Skeletal muscle tissue (tissue), 4 donors: Measurements from ENCODE around the gene TKTL1. TPM values are rescaled to one million over a fixed set of nuclear protein-coding genes. Genes with fewer than 3 reads are reported as not detected.
"Not testable (repeated sequence)": the region's sequence is repeated elsewhere in the genome, so short reads cannot be mapped to it uniquely, and the experiment has no call there.

Source experiments
- H3K27ac ChIP-seq: one replicate; pipeline ENCODE4 v1.7.0; 2013; ENCODE audit warnings: mild to moderate bottlenecking, low read depth, low read length, inconsistent platforms
- H3K27me3 ChIP-seq, 3 donors: one replicate each; pipeline ENCODE4 v1.7.0; 2013; ENCODE audit warnings: low read length in 3 of 3; ENCODE audit not compliant: control insufficient read depth in 3 of 3, insufficient read depth in 3 of 3
- H3K36me3 ChIP-seq, 3 donors: one replicate each; pipeline ENCODE4 v1.7.0; 2013; ENCODE audit warnings: low read length in 3 of 3; ENCODE audit not compliant: control insufficient read depth in 3 of 3, insufficient read depth in 3 of 3
- H3K4me1 ChIP-seq, 3 donors: one replicate each; pipeline ENCODE4 v1.7.0; 2013; ENCODE audit warnings: low read length in 3 of 3, mild to moderate bottlenecking in 3 of 3; ENCODE audit not compliant: control insufficient read depth in 3 of 3, insufficient read depth in 3 of 3
- H3K4me3 ChIP-seq, 3 donors: one replicate each; pipeline ENCODE4 v1.7.0; 2013; ENCODE audit warnings: low read length in 3 of 3
- H3K9ac ChIP-seq, 3 donors: one replicate each; pipeline ENCODE4 v1.7.0; 2013; ENCODE audit warnings: low read length in 3 of 3, mild to moderate bottlenecking in 3 of 3, moderate library complexity in 2 of 3, low read depth in 1 of 3
- H3K9me3 ChIP-seq, 3 donors: one replicate each; pipeline ENCODE4 v1.7.0; 2013; ENCODE audit warnings: low read length in 3 of 3; ENCODE audit not compliant: control insufficient read depth in 3 of 3
- total RNA-seq: library from RNA; depleted of rRNA; stranded (reverse); fragments of >200 nt; gene quantifications from one replicate; pipeline ENCODE4 v1.2.3, GENCODE V29; 2014
- donor health status: Osteomylitis.

TKTL1 gene
- total RNA-seq, 1 donor from 2014 or later, result 0.52 TPM

DNA sequence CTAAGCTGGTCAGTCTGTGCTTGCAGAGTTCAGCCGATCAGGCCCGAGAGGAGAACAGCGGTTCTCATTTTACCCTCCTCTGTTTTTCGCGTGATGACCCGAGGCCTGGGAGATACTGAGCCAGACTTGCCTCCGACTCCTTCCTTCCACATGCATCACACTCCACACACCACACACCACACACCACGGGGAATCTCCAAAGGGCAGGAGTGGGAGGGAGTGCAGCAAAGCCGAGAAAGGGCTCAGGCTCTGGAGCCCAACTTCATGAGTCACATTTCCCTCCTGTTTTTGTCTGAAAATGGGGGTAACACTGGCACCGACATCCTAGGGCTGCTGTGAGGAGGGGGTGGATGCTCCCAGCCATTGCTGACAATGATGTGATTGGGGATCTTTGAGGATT lies 38.9 kb downstream of the TKTL1 start:
- no peaks in the 10 kb centered on the region for H3K27me3 ChIP-seq
- H3K9ac ChIP-seq, result no peak overlapping the region
- no peak overlapping the region for H3K27ac ChIP-seq
- H3K9me3 ChIP-seq, result no peaks in the 10 kb centered on the region
- H3K4me1 ChIP-seq, result no peaks in the 10 kb centered on the region
- no peaks in the 10 kb centered on the region for H3K36me3 ChIP-seq
- H3K4me3 ChIP-seq, result no peak overlapping the region

DNA sequence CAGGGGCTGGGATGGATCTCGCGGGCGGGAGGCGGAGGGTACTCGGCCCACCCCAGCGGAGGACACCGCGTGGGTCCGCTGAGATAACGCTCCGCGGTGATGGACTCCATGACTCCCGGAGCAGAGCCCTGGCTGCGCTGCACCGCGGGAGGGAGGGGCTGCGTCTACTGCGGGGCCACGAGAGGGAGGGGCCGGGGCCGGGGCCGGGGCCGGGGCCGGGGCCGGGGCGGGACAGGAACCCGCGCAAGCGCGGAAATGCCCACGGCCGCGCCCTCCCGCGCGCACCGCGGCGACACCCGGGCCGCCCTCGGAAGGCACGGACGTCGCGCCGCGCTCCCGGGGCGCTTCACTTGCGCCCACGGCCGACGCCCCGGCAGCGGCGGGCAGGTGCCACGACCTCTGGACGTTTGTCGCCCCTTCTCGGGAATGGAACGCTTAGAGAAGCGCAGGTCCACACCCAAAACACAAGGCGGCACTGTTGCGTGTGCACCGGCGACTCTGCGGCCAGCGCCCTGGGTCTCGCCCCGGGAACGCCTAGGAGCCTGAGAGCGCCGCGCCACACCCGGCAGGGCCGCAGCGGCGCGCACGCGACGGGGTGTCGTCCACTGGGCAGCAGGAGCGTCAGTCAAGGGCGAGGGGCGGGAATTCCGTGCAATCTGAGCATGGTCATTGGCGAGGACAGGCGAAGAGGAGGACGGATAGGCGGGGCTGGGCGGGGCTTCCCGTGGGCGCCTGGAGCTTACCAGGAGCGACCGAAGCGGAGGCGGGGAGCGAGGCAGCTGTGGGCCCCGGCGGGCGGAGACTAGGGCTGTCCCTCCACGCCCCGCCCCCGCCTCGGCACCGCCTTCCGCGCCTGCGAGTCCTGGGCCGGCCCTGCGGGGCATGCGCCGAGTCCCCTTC lies 46.1 kb downstream of the TKTL1 start:
- not testable (repeated sequence) for H3K36me3 ChIP-seq, H3K27ac ChIP-seq, H3K4me3 ChIP-seq

DNA sequence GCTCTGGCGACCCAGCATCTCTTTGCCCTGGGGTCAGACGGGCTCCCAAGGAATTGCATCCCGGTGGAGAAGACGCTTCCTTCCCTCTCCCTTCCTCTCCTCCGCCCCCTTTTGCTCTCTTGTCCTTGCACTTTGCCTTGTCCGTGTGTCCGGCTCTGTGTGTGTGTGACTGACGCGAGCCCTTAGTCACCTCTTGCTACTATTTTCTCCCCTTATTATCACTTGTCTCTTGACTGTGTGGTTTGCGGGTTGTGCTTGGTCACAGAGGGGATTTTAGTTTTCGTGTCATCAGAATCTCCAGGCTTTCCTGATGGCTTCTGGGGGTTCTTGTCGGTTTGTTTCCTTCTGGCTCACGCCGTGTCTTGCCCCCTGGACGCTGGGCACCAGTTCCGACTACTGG lies 47.5 kb downstream of the TKTL1 start:
- not testable (repeated sequence) for H3K4me1 ChIP-seq, H3K27ac ChIP-seq, H3K4me3 ChIP-seq, H3K27me3 ChIP-seq, H3K9ac ChIP-seq, H3K9me3 ChIP-seq, H3K36me3 ChIP-seq

More for the DNA sequence above, 46.1 kb downstream of the TKTL1 start:
- H3K27me3 ChIP-seq, H3K9ac ChIP-seq, H3K9me3 ChIP-seq, H3K4me1 ChIP-seq: not testable (repeated sequence)

GRCh38 chrX:154343620-154344019 lies 48.0 kb downstream of the TKTL1 start:
- H3K4me1 ChIP-seq, H3K4me3 ChIP-seq, H3K9me3 ChIP-seq, H3K27me3 ChIP-seq, H3K9ac ChIP-seq, H3K36me3 ChIP-seq, H3K27ac ChIP-seq: not testable (repeated sequence)

DNA sequence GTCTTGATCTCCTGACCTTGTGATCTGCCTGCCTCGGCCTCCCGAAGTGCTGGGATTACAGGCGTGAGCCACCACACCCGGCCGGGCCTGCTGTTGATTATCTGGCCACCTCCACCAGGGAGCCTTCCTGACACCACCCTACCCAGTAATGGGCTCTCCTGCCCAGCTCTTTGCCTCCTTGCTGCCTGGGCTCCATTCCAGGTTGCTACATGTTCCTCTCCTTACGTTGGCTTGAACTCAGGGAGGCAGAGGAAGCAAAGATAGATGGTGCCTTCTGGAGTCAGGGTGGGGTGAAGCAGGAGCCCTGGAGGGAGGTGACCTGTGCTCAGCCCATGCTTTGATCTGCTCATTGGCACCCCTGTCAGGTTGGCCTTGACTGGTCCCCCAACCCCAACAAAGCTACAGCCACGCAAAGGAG lies 52.5 kb downstream of the TKTL1 start:
- H3K9ac ChIP-seq, result no peak overlapping the region
- H3K4me3 ChIP-seq, result no peak overlapping the region
- H3K9me3 ChIP-seq, result no peaks in the 10 kb centered on the region
- H3K36me3 ChIP-seq, result peaks cover 3 to 11% (median 10%) of the 10 kb centered on the region in 3 donors
- H3K27ac ChIP-seq, result no peak overlapping the region
- H3K4me1 ChIP-seq, result no peaks in the 10 kb centered on the region
- no peaks in the 10 kb centered on the region for H3K27me3 ChIP-seq

DNA sequence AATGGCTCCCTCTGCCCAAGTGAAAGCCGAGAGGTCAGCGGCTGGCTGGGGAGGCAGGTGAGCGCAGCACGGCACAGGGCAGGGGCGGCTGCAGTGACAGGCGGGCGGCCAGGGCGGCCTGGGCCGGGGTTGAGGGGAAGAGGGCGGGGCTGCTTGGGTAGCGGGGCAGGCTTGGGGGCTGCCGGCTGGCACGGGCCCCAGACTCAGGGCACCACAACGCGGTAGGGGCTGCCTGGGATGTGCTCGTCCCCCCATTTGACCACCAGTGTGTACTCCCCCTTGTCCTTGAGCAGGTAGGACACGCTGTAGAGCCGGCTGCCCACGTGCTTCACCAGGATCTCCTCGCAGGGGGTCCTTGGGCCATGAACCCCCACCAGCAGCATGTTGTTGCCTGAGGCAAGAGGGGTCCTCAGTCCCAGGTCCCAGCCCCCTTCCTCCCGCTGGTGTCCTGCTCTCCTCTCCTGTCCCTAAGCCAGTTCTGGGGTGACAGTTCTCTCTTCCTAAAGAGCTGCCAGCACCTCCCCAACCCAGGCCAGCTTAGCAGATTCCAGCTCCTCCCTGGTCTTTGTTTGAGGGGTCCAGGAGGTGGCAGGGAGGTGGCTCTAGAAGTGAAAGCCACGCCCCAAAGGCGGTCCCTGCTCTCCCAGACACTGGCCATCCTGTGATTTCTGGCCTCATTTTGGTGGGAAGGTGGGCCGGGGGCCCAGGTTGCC lies 53.2 kb downstream of the TKTL1 start:
- H3K36me3 ChIP-seq, result peaks cover 7 to 16% (median 12%) of the 10 kb centered on the region in 3 donors
- H3K27ac ChIP-seq, result no peak overlapping the region
- H3K4me3 ChIP-seq, result no peak overlapping the region
- no peaks in the 10 kb centered on the region for H3K9me3 ChIP-seq
- H3K9ac ChIP-seq, result no peak overlapping the region
- no peaks in the 10 kb centered on the region for H3K27me3 ChIP-seq
- H3K4me1 ChIP-seq, result no peaks in the 10 kb centered on the region

- H3K4me1 ChIP-seq, result no peaks in the 10 kb centered on the region
- no peaks in the 10 kb centered on the region for H3K9me3 ChIP-seq
- H3K27ac ChIP-seq, result no peak overlapping the region
- no peak overlapping the region for H3K9ac ChIP-seq
- H3K4me3 ChIP-seq, result no peak overlapping the region
- peaks cover 12 to 19% (median 16%) of the 10 kb centered on the region in 3 donors for H3K36me3 ChIP-seq
- no peaks in the 10 kb centered on the region for H3K27me3 ChIP-seq
Observed at GRCh38 chrX:154349359-154349935, 53.9 kb downstream of the TKTL1 start.

GRCh38 chrX:154349979-154350378 lies 54.4 kb downstream of the TKTL1 start:
- no peak overlapping the region for H3K4me3 ChIP-seq
- H3K9me3 ChIP-seq, result no peaks in the 10 kb centered on the region
- H3K9ac ChIP-seq, result no peak overlapping the region
- no peaks in the 10 kb centered on the region for H3K27me3 ChIP-seq
- no peak overlapping the region for H3K27ac ChIP-seq
- H3K36me3 ChIP-seq, result peaks cover 12 to 19% (median 16%) of the 10 kb centered on the region in 3 donors
- no peaks in the 10 kb centered on the region for H3K4me1 ChIP-seq

DNA sequence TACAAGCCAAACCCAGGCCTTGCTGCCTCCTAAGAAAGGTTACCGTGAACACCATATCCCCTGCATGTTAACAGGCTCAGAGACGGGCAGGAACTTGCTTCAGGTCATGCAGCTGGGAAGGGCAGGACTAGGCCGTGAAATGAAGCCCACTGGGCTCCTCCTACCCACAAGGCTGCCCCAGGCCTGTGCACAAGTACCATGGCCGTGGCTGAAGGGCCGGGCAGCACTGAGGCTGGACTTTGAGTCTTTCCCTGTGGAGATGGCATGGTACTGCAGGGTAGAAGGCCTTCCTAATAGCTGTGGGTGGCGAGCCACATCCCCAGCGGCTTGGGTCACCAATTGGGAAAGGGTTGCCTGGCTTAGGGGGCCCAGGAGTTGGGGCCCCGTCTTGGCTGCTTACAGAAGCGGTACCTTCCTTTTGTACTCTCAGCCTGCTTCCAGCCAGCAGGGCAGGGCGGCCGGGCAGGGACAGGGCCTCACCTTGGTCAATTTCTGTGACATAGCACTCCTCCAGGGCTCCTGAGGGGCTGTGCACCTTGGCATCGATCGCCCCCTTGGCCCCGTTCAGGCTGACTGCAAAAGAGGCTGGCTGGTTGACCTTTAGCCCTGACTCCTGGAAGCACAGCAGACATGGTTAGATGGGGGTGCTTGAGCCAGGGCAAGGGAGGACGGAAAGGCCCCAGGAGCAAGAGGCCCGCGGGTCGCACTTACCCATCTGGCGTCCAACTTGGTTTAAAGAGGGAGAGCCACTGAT lies 55.0 kb downstream of the TKTL1 start:
- no peak overlapping the region for H3K4me3 ChIP-seq
- no peaks in the 10 kb centered on the region for H3K4me1 ChIP-seq
- H3K9me3 ChIP-seq, result no peaks in the 10 kb centered on the region
- no peaks in the 10 kb centered on the region for H3K27me3 ChIP-seq
- no peak overlapping the region for H3K27ac ChIP-seq
- no peak overlapping the region for H3K9ac ChIP-seq
- H3K36me3 ChIP-seq, result peaks cover 12 to 19% (median 16%) of the 10 kb centered on the region in 3 donors
